Measurements from ENCODE around the gene SESN1.

Gene SESN1

GRCh38 chr6:109060571-109060970 is 34.1 kb downstream of the SESN1 start:
- no peak for DNase-seq (ENCODE audit: low read depth)

- DNase-seq (ENCODE audit: low read depth) = no peak
Measured at GRCh38 chr6:109059571-109060021, 35.0 kb downstream of the SESN1 start.

- no peak for DNase-seq (ENCODE audit: low read depth)
Measured at GRCh38 chr6:109059153-109059552, 35.5 kb downstream of the SESN1 start.

- DNase-seq (ENCODE audit: low read depth) = no peak
Measured at GRCh38 chr6:109058620-109059019, 36.0 kb downstream of the SESN1 start.

GRCh38 chr6:109056661-109057060 is 38.0 kb downstream of the SESN1 start:
- no peak for DNase-seq (ENCODE audit: low read depth)

- DNase-seq (ENCODE audit: low read depth) = no peak
Measured at GRCh38 chr6:109055771-109056235, 38.8 kb downstream of the SESN1 start.

GRCh38 chr6:109053336-109053735 is 41.3 kb downstream of the SESN1 start:
- DNase-seq (ENCODE audit: low read depth) = no peak

- no peak for DNase-seq (ENCODE audit: low read depth)
Measured at GRCh38 chr6:109052852-109053251, 41.8 kb downstream of the SESN1 start.

GRCh38 chr6:109052018-109052651 is 42.5 kb downstream of the SESN1 start:
- no peak for DNase-seq (ENCODE audit: low read depth)

- DNase-seq (ENCODE audit: low read depth) = no peak
Measured at GRCh38 chr6:109051301-109052017, 43.2 kb downstream of the SESN1 start.

GRCh38 chr6:109050447-109051102 is 44.1 kb downstream of the SESN1 start:
- no peak for DNase-seq (ENCODE audit: low read depth)

GRCh38 chr6:109050012-109050411 is 44.6 kb downstream of the SESN1 start:
- DNase-seq (ENCODE audit: low read depth) = no peak

- no peak for DNase-seq (ENCODE audit: low read depth)
Measured at GRCh38 chr6:109048670-109049415, 45.8 kb downstream of the SESN1 start.

- no peak for DNase-seq (ENCODE audit: low read depth)
Measured at GRCh38 chr6:109048176-109048575, 46.5 kb downstream of the SESN1 start.

GRCh38 chr6:109045493-109045892 is 49.2 kb downstream of the SESN1 start:
- DNase-seq (ENCODE audit: low read depth) = no peak

- DNase-seq (ENCODE audit: low read depth) = no peak
Measured at GRCh38 chr6:109039795-109040194, 54.9 kb downstream of the SESN1 start.

- DNase-seq (ENCODE audit: low read depth) = no peak
Measured at GRCh38 chr6:109038837-109039398, 55.7 kb downstream of the SESN1 start.

GRCh38 chr6:109036574-109037294 is 57.9 kb downstream of the SESN1 start:
- no peak for DNase-seq (ENCODE audit: low read depth)

- DNase-seq (ENCODE audit: low read depth) = no peak
Measured at GRCh38 chr6:109034526-109034925, 60.1 kb downstream of the SESN1 start.

- DNase-seq (ENCODE audit: low read depth) = no peak
Measured at GRCh38 chr6:109033655-109034054, 61.0 kb downstream of the SESN1 start.

- DNase-seq (ENCODE audit: low read depth) = no peak
Measured at GRCh38 chr6:109031416-109031815, 63.2 kb downstream of the SESN1 start.

Data from activated T-cell treated with anti-CD3 and anti-CD28 coated beads for 24 hours (primary cell).